CD8-positive, alpha-beta memory T cell (primary cell): ENCODE measurements around the gene DHRS2. TPM values are rescaled to one million over a fixed set of nuclear protein-coding genes. Genes with fewer than 3 reads are reported as not detected.
"Not testable (repeated sequence)": the region's sequence is repeated elsewhere in the genome, so short reads cannot be mapped to it uniquely, and the experiment has no call there.

Experiments used
- CTCF ChIA-PET: fragments of 350-600 bp; sonication (Branson Sonifier 250); formaldehyde crosslinking; loops from one replicate; lab custom pipeline; 2021; ENCODE audit warnings: antibody characterized with exemption; lab: Charles Lee
- POLR2A ChIA-PET: fragments of 350-600 bp; sonication (Branson Sonifier 250); formaldehyde crosslinking; loops from one replicate; lab custom pipeline; 2021; ENCODE audit warnings: antibody characterized with exemption; lab: Charles Lee
- DNase-seq, 5 donors: peaks; one replicate each; pipeline versions ENCODE4 v3.0.0 to v3.0.0-alpha.2; 2020 to 2022; ENCODE audit warnings: mixed read lengths in 1 of 5
- H3K27ac ChIP-seq: one replicate; pipeline ENCODE4 v1.7.0; 2013; ENCODE audit warnings: low read depth, mild to moderate bottlenecking, low read length, moderate library complexity
- H3K27me3 ChIP-seq: 2 replicates; pipeline ENCODE4 v1.7.0; 2013; ENCODE audit warnings: low read length, mild to moderate bottlenecking; ENCODE audit not compliant: insufficient read depth, poor library complexity, severe bottlenecking
- H3K36me3 ChIP-seq: 2 replicates; pipeline ENCODE4 v1.7.0; 2013; ENCODE audit warnings: mild to moderate bottlenecking, low read length, moderate library complexity; ENCODE audit not compliant: insufficient read depth
- H3K4me1 ChIP-seq: 2 replicates; pipeline ENCODE4 v1.7.0; 2013; ENCODE audit warnings: mild to moderate bottlenecking, low read length, moderate library complexity; ENCODE audit not compliant: insufficient read depth
- H3K4me3 ChIP-seq: 2 replicates; pipeline ENCODE4 v1.7.0; 2013; ENCODE audit warnings: mild to moderate bottlenecking, low read length
- H3K9me3 ChIP-seq: 2 replicates; pipeline ENCODE4 v1.7.0; 2013; ENCODE audit warnings: mild to moderate bottlenecking, low read length
- H3K27ac Mint-ChIP-seq, 8 donors: one replicate each; pipeline ENCODE4 v1.8.0; 2020 to 2021; ENCODE audit warnings: mixed read lengths in 8 of 8, mild to moderate bottlenecking in 6 of 8, inconsistent platforms in 3 of 8, moderate library complexity in 3 of 8
- H3K27me3 Mint-ChIP-seq, 2 donors: one replicate each; pipeline ENCODE4 v1.8.0; 2020 to 2021; ENCODE audit warnings: mixed read lengths in 2 of 2, mild to moderate bottlenecking in 1 of 2, moderate library complexity in 1 of 2
- H3K36me3 Mint-ChIP-seq, 3 donors: one replicate each; pipeline ENCODE4 v1.8.0; 2020 to 2021; ENCODE audit warnings: mixed read lengths in 3 of 3, inconsistent platforms in 1 of 3, mild to moderate bottlenecking in 1 of 3
- H3K4me1 Mint-ChIP-seq, 3 donors: one replicate each; pipeline ENCODE4 v1.8.0; 2020 to 2021; ENCODE audit warnings: mixed read lengths in 3 of 3, inconsistent platforms in 1 of 3, mild to moderate bottlenecking in 1 of 3
- H3K4me3 Mint-ChIP-seq, 7 donors: one replicate each; pipeline ENCODE4 v1.8.0; 2020 to 2021; ENCODE audit warnings: mixed read lengths in 7 of 7, mild to moderate bottlenecking in 6 of 7, moderate library complexity in 4 of 7, inconsistent platforms in 2 of 7
- H3K9me3 Mint-ChIP-seq, 5 donors: one replicate each; pipeline ENCODE4 v1.8.0; 2020 to 2022; ENCODE audit warnings: mixed read lengths in 5 of 5, mild to moderate bottlenecking in 3 of 5, moderate library complexity in 2 of 5, inconsistent platforms in 1 of 5
- polyA plus RNA-seq: library from polyadenylated mRNA; unstranded; fragments of 300-500 nt; fragmentation: Illumina TruSeq; gene quantifications from one replicate; pipeline ENCODE4 v1.2.3, GENCODE V29; 2021
- total RNA-seq, 2 experiments: library from RNA; stranded (reverse); gene quantifications; one replicate each; pipeline ENCODE4 v1.2.3, GENCODE V29; 2021

DHRS2 gene
- total and polyA plus RNA-seq, 3 experiments from 2014 or later: 3.0 to 3.1 TPM; not detected in 1

DNA sequence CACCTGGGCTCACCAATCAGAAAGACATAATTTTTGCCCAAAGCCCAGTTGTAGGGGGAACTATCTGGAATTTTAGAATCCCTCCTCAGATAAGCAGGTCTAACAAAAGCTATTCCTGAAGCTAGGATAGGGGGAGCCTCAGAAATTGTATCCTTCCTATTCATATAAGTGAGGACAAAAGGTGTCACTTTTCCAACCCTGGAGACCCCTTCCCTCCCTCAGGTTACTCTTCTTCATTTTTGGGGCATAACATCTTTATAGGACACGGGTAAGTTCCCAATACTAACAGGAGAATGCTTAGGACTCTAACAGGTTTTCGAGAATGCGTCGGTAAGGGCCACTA, 1.1 kb downstream of the DHRS2 start:
- H3K27ac Mint-ChIP-seq, H3K4me1 ChIP-seq, H3K4me1 Mint-ChIP-seq, H3K27me3 Mint-ChIP-seq, CTCF ChIA-PET, H3K27me3 ChIP-seq, H3K4me3 Mint-ChIP-seq, H3K4me3 ChIP-seq, DNase-seq, H3K36me3 Mint-ChIP-seq, H3K9me3 Mint-ChIP-seq, POLR2A ChIA-PET, H3K27ac ChIP-seq, H3K36me3 ChIP-seq, H3K9me3 ChIP-seq: not testable (repeated sequence)

DNA sequence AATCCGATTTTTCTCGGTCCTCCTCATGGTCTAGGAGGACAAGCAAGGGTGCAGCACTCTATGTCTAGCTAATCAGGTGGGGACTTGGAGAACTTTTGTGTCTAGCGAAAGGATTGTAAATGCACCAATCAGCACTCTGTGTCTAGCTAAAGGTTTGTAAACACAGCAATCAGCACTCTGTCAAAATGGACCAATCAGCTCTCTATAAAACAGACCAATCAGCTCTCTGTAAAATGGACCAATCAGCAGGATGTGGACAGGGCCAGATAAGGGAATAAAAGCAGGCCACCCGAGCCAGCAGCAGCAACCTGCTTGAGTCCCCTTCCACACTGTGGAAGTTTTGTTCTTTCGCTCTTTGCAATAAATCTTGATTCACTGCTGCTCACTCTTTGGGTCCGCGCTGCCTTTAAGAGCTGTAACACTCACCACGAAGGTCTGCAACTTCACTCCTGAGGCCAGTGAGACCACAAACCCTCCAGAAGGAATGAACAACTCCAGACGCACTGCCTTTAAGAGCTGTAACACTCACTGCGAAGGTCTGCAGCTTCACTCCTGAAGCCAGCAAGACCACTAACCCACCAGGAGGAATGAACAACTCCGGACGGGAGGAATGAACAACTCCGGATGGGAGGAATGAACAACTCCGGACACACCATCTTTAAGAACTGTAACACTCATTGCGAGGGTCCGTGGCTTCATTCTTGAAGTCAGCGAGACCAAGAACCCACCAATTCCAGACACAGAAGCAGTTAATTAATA, 1.7 kb downstream of the DHRS2 start:
- H3K36me3 ChIP-seq, H3K4me3 ChIP-seq, H3K27ac Mint-ChIP-seq, H3K9me3 ChIP-seq, H3K4me3 Mint-ChIP-seq, H3K4me1 Mint-ChIP-seq, H3K36me3 Mint-ChIP-seq, DNase-seq, H3K27me3 Mint-ChIP-seq, POLR2A ChIA-PET, H3K27me3 ChIP-seq, CTCF ChIA-PET, H3K9me3 Mint-ChIP-seq, H3K27ac ChIP-seq, H3K4me1 ChIP-seq: not testable (repeated sequence)

DNA sequence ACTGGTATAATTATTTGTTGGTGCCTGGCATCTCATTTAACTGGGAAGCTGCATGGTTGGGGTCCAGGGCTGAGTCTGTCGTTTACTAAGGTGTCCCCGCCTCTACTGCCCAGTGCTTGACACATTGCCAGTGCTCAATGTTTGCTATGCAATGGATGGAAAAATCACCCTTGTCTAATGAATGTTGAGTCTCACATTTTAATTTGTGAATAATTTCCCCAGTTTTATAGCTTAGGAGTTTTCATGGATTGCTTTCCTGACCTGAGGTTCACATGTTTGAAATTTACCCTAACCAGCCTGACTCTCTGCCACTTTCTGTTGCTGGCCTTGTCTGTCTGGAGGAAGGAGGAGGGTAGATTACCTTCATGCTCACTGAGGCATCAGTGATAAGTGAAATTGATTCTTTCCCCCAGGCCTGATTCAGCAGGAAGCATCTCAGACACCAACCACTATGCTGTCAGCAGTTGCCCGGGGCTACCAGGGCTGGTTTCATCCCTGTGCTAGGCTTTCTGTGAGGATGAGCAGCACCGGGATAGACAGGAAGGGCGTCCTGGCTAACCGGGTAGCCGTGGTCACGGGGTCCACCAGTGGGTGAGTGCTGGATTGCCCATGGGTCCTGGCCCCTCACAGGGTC, 2.4 kb downstream of the DHRS2 start:
- Histone ChIP-seq H3K9me3 (no peaks in the 10 kb centered on the region), H3K27ac (no peak overlapping the region), H3K27me3 (no peaks in the 10 kb centered on the region), H3K4me1 (no peaks in the 10 kb centered on the region), H3K4me3 (no peak overlapping the region), H3K36me3 (no peaks in the 10 kb centered on the region)
- CTCF ChIA-PET: no interaction called here
- Mint-ChIP-seq H3K9me3 (peaks cover 0 to 2% (median 0%) of the 10 kb centered on the region in 5 donors), H3K4me1 (no peaks in the 10 kb centered on the region), H3K27me3 (peaks cover 0 to 1% of the 10 kb centered on the region in 2 donors), H3K27ac (peak overlapping the region in 1 of 8 donors; percentile 43), H3K4me3 (no peak overlapping the region), H3K36me3 (no peaks in the 10 kb centered on the region)
- DNase-seq: no peak
- POLR2A ChIA-PET: no interaction called here

DNA sequence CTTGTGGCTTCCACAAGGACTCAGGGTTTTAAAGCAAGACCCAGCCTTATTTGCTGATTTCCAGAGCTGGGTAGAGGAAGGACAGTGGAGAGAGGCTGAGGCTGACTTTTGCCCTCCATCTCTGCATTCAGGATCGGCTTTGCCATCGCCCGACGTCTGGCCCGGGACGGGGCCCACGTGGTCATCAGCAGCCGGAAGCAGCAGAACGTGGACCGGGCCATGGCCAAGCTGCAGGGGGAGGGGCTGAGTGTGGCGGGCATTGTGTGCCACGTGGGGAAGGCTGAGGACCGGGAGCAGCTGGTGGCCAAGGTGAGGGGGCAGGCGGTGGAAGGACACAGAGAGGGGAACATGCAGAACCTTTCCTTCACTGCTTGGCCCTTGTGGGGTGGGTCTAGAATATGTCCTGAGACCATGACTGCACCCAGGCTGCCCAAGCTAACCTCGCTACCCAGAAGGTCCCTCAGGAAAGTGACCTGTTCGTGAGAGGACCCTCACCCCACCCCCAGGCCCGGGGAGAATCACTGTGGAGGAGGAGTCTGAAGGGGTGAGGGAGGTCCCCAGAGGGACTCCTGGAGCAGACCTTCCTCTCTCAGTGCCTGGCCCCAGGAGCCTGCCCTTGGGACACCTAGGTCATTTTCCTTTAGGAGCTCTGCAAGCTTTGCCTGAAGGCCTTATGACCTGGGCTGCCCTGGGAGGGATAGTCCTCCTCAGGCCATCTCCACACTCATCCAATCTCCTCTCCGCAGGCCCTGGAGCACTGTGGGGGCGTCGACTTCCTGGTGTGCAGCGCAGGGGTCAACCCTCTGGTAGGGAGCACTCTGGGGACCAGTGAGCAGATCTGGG, 3.1 kb downstream of the DHRS2 start:
- H3K4me3 ChIP-seq: no peak overlapping the region
- DNase-seq: no peak
- no peaks in the 10 kb centered on the region for H3K27me3 ChIP-seq
- H3K36me3 ChIP-seq: no peaks in the 10 kb centered on the region
- Mint-ChIP-seq H3K9me3 (peaks cover 0 to 2% (median 0%) of the 10 kb centered on the region in 5 donors), H3K4me3 (no peak overlapping the region), H3K27me3 (peaks cover 0 to 1% of the 10 kb centered on the region in 2 donors), H3K36me3 (no peaks in the 10 kb centered on the region), H3K4me1 (no peaks in the 10 kb centered on the region), H3K27ac (peak overlapping the region in 1 of 8 donors; percentile 43)
- H3K9me3 ChIP-seq: no peaks in the 10 kb centered on the region
- no peak overlapping the region for H3K27ac ChIP-seq
- POLR2A ChIA-PET: no interaction called here
- H3K4me1 ChIP-seq: no peaks in the 10 kb centered on the region
- CTCF ChIA-PET: interaction anchor here (2.9 kb wide), 1 partner anchor 7 kb away, joined by 28 read pairs; no protein-coding TSS in a partner anchor

DNA sequence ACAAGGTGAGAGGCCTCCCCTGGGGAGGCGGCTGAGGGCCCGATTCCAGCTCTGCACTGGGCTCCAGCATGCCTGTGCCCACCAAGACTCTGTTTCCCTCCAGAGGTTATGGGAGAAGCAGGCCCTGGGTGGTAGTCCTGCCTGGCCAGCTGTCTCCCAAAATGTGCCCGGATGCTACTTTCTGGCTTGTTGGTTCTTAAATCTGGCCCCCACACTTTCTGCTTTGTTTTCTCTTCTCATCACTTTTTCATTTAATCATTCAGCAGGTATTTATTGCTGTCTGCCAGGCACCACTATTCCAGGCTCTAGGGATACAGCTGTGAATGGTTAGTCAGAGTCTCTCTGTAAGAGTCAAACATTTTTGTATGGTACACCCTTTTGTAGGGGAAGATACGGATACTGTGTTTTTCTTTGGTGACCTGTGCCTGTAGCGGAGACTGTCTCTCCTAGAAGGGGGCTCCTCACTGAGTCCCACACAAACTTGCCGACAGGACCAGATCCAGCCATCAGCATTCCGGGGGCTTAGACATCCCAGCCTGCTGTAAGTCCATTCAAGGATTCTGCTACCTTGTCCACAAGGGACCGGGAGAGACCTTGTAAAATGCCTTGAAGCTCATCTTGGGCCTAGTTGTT, 3.8 kb downstream of the DHRS2 start:
- Mint-ChIP-seq H3K4me3 (no peak overlapping the region), H3K27ac (no peak overlapping the region), H3K9me3 (peaks cover 0 to 2% (median 0%) of the 10 kb centered on the region in 5 donors), H3K4me1 (no peaks in the 10 kb centered on the region), H3K36me3 (no peaks in the 10 kb centered on the region), H3K27me3 (no peaks in the 10 kb centered on the region)
- ChIA-PET POLR2A (no interaction called here), CTCF (interaction anchor here (2.9 kb wide), 1 partner anchor 8 kb away, joined by 28 read pairs; no protein-coding TSS in a partner anchor)
- H3K4me1 ChIP-seq: no peaks in the 10 kb centered on the region
- H3K4me3 ChIP-seq: no peak overlapping the region
- H3K27me3 ChIP-seq: no peaks in the 10 kb centered on the region
- H3K27ac ChIP-seq: no peak overlapping the region
- no peaks in the 10 kb centered on the region for H3K9me3 ChIP-seq
- no peaks in the 10 kb centered on the region for H3K36me3 ChIP-seq
- no peak for DNase-seq

DNA sequence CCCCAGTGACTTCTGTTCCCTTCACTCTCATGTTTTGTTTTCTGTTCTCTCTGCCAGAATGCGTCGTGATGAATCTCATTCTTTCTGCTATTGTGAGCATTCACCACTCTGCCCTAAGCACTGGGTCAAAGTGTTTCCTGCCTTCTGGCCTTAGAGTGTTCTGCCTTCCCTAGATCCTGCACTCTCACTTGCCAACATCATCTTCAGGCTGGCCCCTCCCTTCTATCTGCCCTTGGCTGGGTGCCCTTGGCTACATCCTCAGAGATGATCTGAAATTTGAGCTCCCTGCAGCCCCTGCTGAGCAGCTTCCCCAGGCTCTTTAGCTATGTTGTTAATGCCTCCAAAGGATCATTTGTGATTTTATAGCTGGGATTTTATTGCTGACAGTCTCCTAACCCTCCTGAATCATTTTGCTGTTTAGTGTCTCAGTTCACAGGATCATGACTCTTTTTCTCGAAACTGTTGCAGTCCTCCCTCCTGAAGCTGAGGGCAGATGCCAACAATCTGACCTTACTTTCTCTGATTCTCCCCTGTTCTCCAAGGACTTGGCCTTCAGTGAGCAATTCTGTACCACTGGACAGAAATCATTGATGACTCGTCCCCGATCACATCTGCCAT, 4.5 kb downstream of the DHRS2 start:
- Mint-ChIP-seq H3K4me3 (no peak overlapping the region), H3K4me1 (no peaks in the 10 kb centered on the region), H3K36me3 (no peaks in the 10 kb centered on the region), H3K27me3 (no peaks in the 10 kb centered on the region), H3K27ac (no peak overlapping the region), H3K9me3 (peaks cover 0 to 2% (median 0%) of the 10 kb centered on the region in 5 donors)
- CTCF ChIA-PET: interaction anchor here (2.9 kb wide), 1 partner anchor 8 kb away, joined by 28 read pairs; no protein-coding TSS in a partner anchor
- no peak overlapping the region for H3K4me3 ChIP-seq
- H3K9me3 ChIP-seq: no peaks in the 10 kb centered on the region
- POLR2A ChIA-PET: no interaction called here
- DNase-seq: no peak
- no peaks in the 10 kb centered on the region for H3K36me3 ChIP-seq
- H3K27me3 ChIP-seq: no peaks in the 10 kb centered on the region
- no peak overlapping the region for H3K27ac ChIP-seq
- no peaks in the 10 kb centered on the region for H3K4me1 ChIP-seq

DNA sequence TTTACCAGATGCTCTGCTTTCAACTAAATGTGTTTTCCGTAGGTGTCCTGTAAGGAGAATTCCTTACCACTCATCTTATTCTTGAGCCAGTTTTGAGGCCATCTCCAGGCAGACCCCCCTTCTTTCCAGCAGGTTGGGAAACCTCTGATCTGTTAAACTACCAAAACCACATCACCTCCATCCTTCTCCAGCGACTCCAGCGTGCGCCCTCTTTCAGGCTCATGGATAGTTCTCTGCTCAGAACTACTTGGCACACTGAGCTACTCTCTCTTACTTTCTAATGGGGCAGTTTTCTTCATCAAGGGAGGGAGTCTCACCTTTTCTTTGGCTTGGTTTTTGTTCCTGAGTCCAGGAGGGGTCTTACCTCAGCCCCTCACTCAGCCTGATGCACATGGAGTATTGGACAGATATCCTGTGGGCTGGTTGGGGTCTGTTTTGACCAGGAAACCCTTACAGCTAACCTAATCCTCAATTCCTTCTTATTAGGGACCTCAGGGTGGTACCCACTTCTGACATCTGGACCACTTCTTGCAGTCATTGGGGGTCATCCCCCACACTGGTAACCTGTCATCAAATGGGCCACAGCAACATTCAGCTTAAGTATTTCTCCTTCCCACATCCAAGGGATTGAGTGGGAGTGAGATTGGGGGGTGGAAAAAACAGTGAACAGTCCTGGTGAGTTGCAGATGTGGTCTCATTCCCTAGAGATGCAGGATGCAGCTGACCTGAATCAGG, 5.2 kb downstream of the DHRS2 start:
- POLR2A ChIA-PET: no interaction called here
- DNase-seq: no peak
- no peaks in the 10 kb centered on the region for H3K36me3 ChIP-seq

More for the DNA sequence above, 5.2 kb downstream of the DHRS2 start:
- Histone ChIP-seq H3K9me3 (no peaks in the 10 kb centered on the region), H3K4me3 (no peak overlapping the region), H3K4me1 (no peaks in the 10 kb centered on the region), H3K27me3 (no peaks in the 10 kb centered on the region), H3K27ac (no peak overlapping the region)
- no peaks in the 10 kb centered on the region for H3K36me3 Mint-ChIP-seq
- no peaks in the 10 kb centered on the region for H3K4me1 Mint-ChIP-seq
- no peaks in the 10 kb centered on the region for H3K27me3 Mint-ChIP-seq
- no peak overlapping the region for H3K27ac Mint-ChIP-seq
- CTCF ChIA-PET: interaction anchor here (2.9 kb wide), 1 partner anchor 9 kb away, joined by 28 read pairs; no protein-coding TSS in a partner anchor
- no peak overlapping the region for H3K4me3 Mint-ChIP-seq
- H3K9me3 Mint-ChIP-seq: peaks cover 0 to 2% (median 0%) of the 10 kb centered on the region in 5 donors
